H9 (cell line): ENCODE results near the gene TNIK. TPM values are rescaled to one million over a fixed set of nuclear protein-coding genes. Genes with fewer than 3 reads are reported as not detected.

Source experiments
- DNase-seq: peaks from one replicate; pipeline ENCODE4 v3.0.0-alpha.2; 2017
- H2AFZ ChIP-seq: one replicate; pipeline ENCODE4 v1.6.1; 2013; ENCODE audit warnings: mild to moderate bottlenecking, low read length, control low read depth, moderate library complexity
- H2AK5ac ChIP-seq: 2 replicates; pipeline ENCODE4 v1.6.1; 2013; ENCODE audit warnings: low read length, control low read depth, mixed read lengths; ENCODE audit not compliant: insufficient read length
- H2BK120ac ChIP-seq: one replicate; pipeline ENCODE4 v1.6.1; 2013; ENCODE audit warnings: low read depth, mild to moderate bottlenecking, low read length, control low read depth, inconsistent platforms; ENCODE audit not compliant: poor library complexity, severe bottlenecking
- H2BK12ac ChIP-seq: 2 replicates; pipeline ENCODE4 v1.6.1; 2013; ENCODE audit warnings: low read length, control low read depth, mixed read lengths, low read depth; ENCODE audit not compliant: insufficient read length
- H2BK15ac ChIP-seq: 2 replicates; pipeline ENCODE4 v1.6.1; 2013; ENCODE audit warnings: low read depth, low read length, control low read depth
- H2BK20ac ChIP-seq: one replicate; pipeline ENCODE4 v1.6.1; 2013; ENCODE audit warnings: low read depth, mild to moderate bottlenecking, low read length, control low read depth, inconsistent platforms; ENCODE audit not compliant: poor library complexity, severe bottlenecking
- H2BK5ac ChIP-seq: 2 replicates; pipeline ENCODE4 v1.6.1; 2013; ENCODE audit warnings: low read length, control low read depth, mixed read lengths; ENCODE audit not compliant: insufficient read length
- H3K14ac ChIP-seq: 2 replicates; pipeline ENCODE4 v1.6.1; 2013; ENCODE audit warnings: low read length, control low read depth; ENCODE audit not compliant: insufficient read depth
- H3K18ac ChIP-seq: 2 replicates; pipeline ENCODE4 v1.6.1; 2013; ENCODE audit warnings: low read depth, mild to moderate bottlenecking, mixed read lengths, low read length, control low read depth; ENCODE audit not compliant: insufficient read length
- H3K23ac ChIP-seq: 2 replicates; pipeline ENCODE4 v1.6.1; 2013; ENCODE audit warnings: low read length, control low read depth, mixed read lengths, low read depth; ENCODE audit not compliant: insufficient read length
- H3K23me2 ChIP-seq: 2 replicates; pipeline ENCODE4 v1.6.1; 2013; ENCODE audit warnings: low read depth, mild to moderate bottlenecking, mixed read lengths, low read length, control low read depth; ENCODE audit not compliant: insufficient read length, poor library complexity, severe bottlenecking
- H3K27ac ChIP-seq: 2 replicates; pipeline ENCODE4 v1.5.1; 2013; ENCODE audit warnings: low read length, control low read depth, mixed read lengths, low read depth; ENCODE audit not compliant: insufficient read length
- H3K27me3 ChIP-seq: 2 replicates; pipeline ENCODE4 v1.6.1; 2013; ENCODE audit warnings: low read length, control low read depth, inconsistent platforms; ENCODE audit not compliant: insufficient read depth
- H3K4ac ChIP-seq: 2 replicates; pipeline ENCODE4 v1.6.1; 2013; ENCODE audit warnings: low read depth, mild to moderate bottlenecking, control low read depth, inconsistent platforms, low read length, moderate library complexity
- H3K4me1 ChIP-seq: 2 replicates; pipeline ENCODE4 v1.6.1; 2013; ENCODE audit warnings: low read length, control low read depth, inconsistent platforms; ENCODE audit not compliant: insufficient read depth
- H3K4me2 ChIP-seq: 2 replicates; pipeline ENCODE4 v1.6.1; 2013; ENCODE audit warnings: low read length, control low read depth, mixed read lengths; ENCODE audit not compliant: insufficient read length, insufficient read depth
- H3K56ac ChIP-seq: 2 replicates; pipeline ENCODE4 v1.6.1; 2013; ENCODE audit warnings: low read depth, mild to moderate bottlenecking, mixed read lengths, low read length, control low read depth; ENCODE audit not compliant: insufficient read length
- H3K79me1 ChIP-seq: 2 replicates; pipeline ENCODE4 v1.6.1; 2013; ENCODE audit warnings: low read depth, mild to moderate bottlenecking, moderate library complexity, low read length, control low read depth, inconsistent platforms; ENCODE audit not compliant: insufficient read depth, poor library complexity, severe bottlenecking
- H3K79me2 ChIP-seq: 2 replicates; pipeline ENCODE4 v1.6.1; 2013; ENCODE audit warnings: low read length, control low read depth, inconsistent platforms; ENCODE audit not compliant: insufficient read depth
- H3K9ac ChIP-seq: 2 replicates; pipeline ENCODE4 v1.6.1; 2013; ENCODE audit warnings: low read length, control low read depth, mixed read lengths; ENCODE audit not compliant: insufficient read length; ENCODE audit errors: extremely low read depth
- H3K9me3 ChIP-seq: one replicate; pipeline ENCODE4 v1.6.1; 2013; ENCODE audit warnings: low read depth, low read length, inconsistent platforms; ENCODE audit not compliant: control insufficient read depth
- H3T11ph ChIP-seq: one replicate; pipeline ENCODE4 v1.6.1; 2013; ENCODE audit warnings: mild to moderate bottlenecking, low read length, control low read depth, inconsistent platforms
- H4K20me1 ChIP-seq: one replicate; pipeline ENCODE4 v1.6.1; 2013; ENCODE audit not compliant: control insufficient read depth, insufficient read length, insufficient read depth
- H4K5ac ChIP-seq: 2 replicates; pipeline ENCODE4 v1.6.1; 2013; ENCODE audit warnings: low read depth, mild to moderate bottlenecking, mixed read lengths, low read length, control low read depth; ENCODE audit not compliant: insufficient read length
- H4K8ac ChIP-seq: replicated peaks from 2 replicates; pipeline ENCODE4 v1.6.1; 2013; ENCODE audit warnings: low read length, control low read depth, mixed read lengths, low read depth; ENCODE audit not compliant: insufficient read length
- H4K91ac ChIP-seq: 2 replicates; pipeline ENCODE4 v1.6.1; 2013; ENCODE audit warnings: low read depth, mild to moderate bottlenecking, moderate library complexity, mixed read lengths, low read length, control low read depth; ENCODE audit not compliant: insufficient read length
- H3K27ac Mint-ChIP-seq, 3 experiments: 2 replicates in 2 of 3; 3 replicates in 1 of 3; pipeline ENCODE4 v1.8.0; 2020 to 2021; ENCODE audit warnings: mixed read lengths in 3 of 3, mild to moderate bottlenecking in 1 of 3, moderate library complexity in 1 of 3
- H3K27me3 Mint-ChIP-seq: 2 replicates; pipeline ENCODE4 v1.8.0; 2021; ENCODE audit warnings: low read depth, mild to moderate bottlenecking, moderate library complexity, mixed read lengths
- H3K36me3 Mint-ChIP-seq, 3 experiments: 2 replicates in 2 of 3; 3 replicates in 1 of 3; pipeline ENCODE4 v1.8.0; 2020 to 2021; ENCODE audit warnings: low read depth in 3 of 3, mixed read lengths in 3 of 3; ENCODE audit not compliant: insufficient read depth in 1 of 3
- H3K4me1 Mint-ChIP-seq, 2 experiments: 2 replicates each; pipeline ENCODE4 v1.8.0; 2020; ENCODE audit warnings: mixed read lengths in 2 of 2
- H3K4me3 Mint-ChIP-seq, 2 experiments: 2 replicates in 1 of 2; 3 replicates in 1 of 2; pipeline ENCODE4 v1.8.0; 2020 to 2021; ENCODE audit warnings: mild to moderate bottlenecking in 2 of 2, mixed read lengths in 2 of 2, moderate library complexity in 1 of 2
- H3K9me3 Mint-ChIP-seq, 2 experiments: 2 replicates in 1 of 2; 3 replicates in 1 of 2; pipeline ENCODE4 v1.8.0; 2020; ENCODE audit warnings: mild to moderate bottlenecking in 2 of 2, mixed read lengths in 2 of 2, moderate library complexity in 1 of 2
- CTCF ChIP-seq: fragments of 200-600 bp; sonication (generic); conservative IDR thresholded peaks from 3 replicates; pipeline ENCODE4 v1.8.0; 2021; ENCODE audit warnings: antibody characterized with exemption, mild to moderate bottlenecking
- WGBS: extraction: QIAGEN DNeasy Blood & Tissue Kit; methylation state at CpG from one replicate; pipeline ENCODE4 v1.1.7; 2013; ENCODE audit warnings: missing lambda C conversion rate, low lambda C conversion rate, mixed read lengths; ENCODE audit not compliant: insufficient read length; ENCODE audit errors: extremely low coverage; 5-methylcytosine and 5-hydroxymethylcytosine counted together
- total RNA-seq: library from RNA; stranded (reverse); gene quantifications from 2 replicates; pipeline ENCODE4 v1.2.1, GENCODE V29; 2021

TNIK gene
- total RNA-seq, 1 experiment from 2014 or later, result 15.9 TPM

GRCh38 chr3:171277456-171278298 lies 182.5 kb downstream of the TNIK start:
- Histone ChIP-seq H3T11ph (no peak overlapping the region), H3K4ac (no peak overlapping the region), H2BK5ac (no peak overlapping the region), H3K18ac (no peak overlapping the region), H3K4me1 (peaks cover 5% of the 10 kb centered on the region), H3K79me1 (no peaks in the 10 kb centered on the region), H4K8ac (no peak overlapping the region), H2AK5ac (no peak overlapping the region), H3K56ac (no peak overlapping the region), H2BK15ac (no peak overlapping the region), H3K23me2 (no peaks in the 10 kb centered on the region), H3K79me2 (no peaks in the 10 kb centered on the region; the same call in 1 of the 2 replicates), H3K4me2 (no peak overlapping the region), H4K91ac (no peak overlapping the region), H3K9me3 (no peaks in the 10 kb centered on the region), H2BK12ac (no peak overlapping the region), H3K27ac (no peak overlapping the region), H3K23ac (no peak overlapping the region), H3K9ac (no peak overlapping the region), H4K5ac (no peak overlapping the region), H2AFZ (no peak overlapping the region), H2BK20ac (no peak overlapping the region), H3K27me3 (no peaks in the 10 kb centered on the region), H4K20me1 (no peaks in the 10 kb centered on the region), H2BK120ac (no peak overlapping the region), H3K14ac (no peak overlapping the region)
- no CpG with 5 or more reads among the region's 5 CpGs for WGBS
- TF ChIP-seq CTCF, result no peak
- Mint-ChIP-seq H3K9me3 (no peaks in the 10 kb centered on the region; a peak in 1 of 5 replicates), H3K27me3 (no peaks in the 10 kb centered on the region), H3K4me1 (peaks cover 15 to 28% of the 10 kb centered on the region in 2 experiments), H3K36me3 (peaks cover 0 to 5% (median 4%) of the 10 kb centered on the region in 3 experiments; a peak in 3 of 7 replicates), H3K4me3 (no peak overlapping the region), H3K27ac (no peak overlapping the region)
- no peak for DNase-seq
